GM21723 (cell line): ENCODE data around the gene SMARCD3.

Experiments
- ATAC-seq: cut with Tn5 transposase; IDR thresholded peaks from one replicate; pipeline ENCODE4 v1.9.1; 2021; ENCODE audit warnings: mild to moderate bottlenecking, moderate library complexity; ENCODE audit not compliant: unreplicated experiment

The SMARCD3 gene

GRCh38 chr7:151248346-151249033, at the start of gene SMARCD3:
TSS of gene SMARCD3 (minus strand) at chr7:151248694. CDS start at chr7:151248562, 132 bp downstream.
- ATAC-seq, result no peak

GRCh38 chr7:151296202-151296992, 47.9 kb upstream of the SMARCD3 start:
- no peak for ATAC-seq

- ATAC-seq, result no peak
Observed at GRCh38 chr7:151292850-151293249, 44.4 kb upstream of the SMARCD3 start.

GRCh38 chr7:151291206-151291605, 42.7 kb upstream of the SMARCD3 start:
- ATAC-seq, result no peak

GRCh38 chr7:151290355-151290760, 41.9 kb upstream of the SMARCD3 start:
- no peak for ATAC-seq

GRCh38 chr7:151289891-151290290, 41.4 kb upstream of the SMARCD3 start:
- no peak for ATAC-seq

GRCh38 chr7:151286148-151286547, 37.7 kb upstream of the SMARCD3 start:
- no peak for ATAC-seq

GRCh38 chr7:151283302-151283701, 34.8 kb upstream of the SMARCD3 start:
- no peak for ATAC-seq

GRCh38 chr7:151282111-151282510, 33.6 kb upstream of the SMARCD3 start:
- ATAC-seq, result no peak

GRCh38 chr7:151281686-151282085, 33.2 kb upstream of the SMARCD3 start:
- no peak for ATAC-seq

- no peak for ATAC-seq
Observed at GRCh38 chr7:151280388-151281019, 32.0 kb upstream of the SMARCD3 start.

GRCh38 chr7:151279868-151280267, 31.4 kb upstream of the SMARCD3 start:
- ATAC-seq, result no peak

- no peak for ATAC-seq
Observed at GRCh38 chr7:151278949-151279348, 30.5 kb upstream of the SMARCD3 start.

GRCh38 chr7:151277631-151278030, 29.1 kb upstream of the SMARCD3 start:
- ATAC-seq, result no peak

GRCh38 chr7:151276666-151277590, 28.4 kb upstream of the SMARCD3 start:
- no peak for ATAC-seq

- ATAC-seq, result no peak
Observed at GRCh38 chr7:151275813-151276577, 27.5 kb upstream of the SMARCD3 start.

GRCh38 chr7:151274936-151275812, 26.7 kb upstream of the SMARCD3 start:
- no peak for ATAC-seq

- no peak for ATAC-seq
Observed at GRCh38 chr7:151274396-151274795, 25.9 kb upstream of the SMARCD3 start.
